ENCODE results near the gene P4HA2. TPM values are rescaled to one million over a fixed set of nuclear protein-coding genes. Genes with fewer than 3 reads are reported as not detected.

Gene P4HA2
- total RNA-seq, 2 experiments from 2014 or later = not detected

DNA sequence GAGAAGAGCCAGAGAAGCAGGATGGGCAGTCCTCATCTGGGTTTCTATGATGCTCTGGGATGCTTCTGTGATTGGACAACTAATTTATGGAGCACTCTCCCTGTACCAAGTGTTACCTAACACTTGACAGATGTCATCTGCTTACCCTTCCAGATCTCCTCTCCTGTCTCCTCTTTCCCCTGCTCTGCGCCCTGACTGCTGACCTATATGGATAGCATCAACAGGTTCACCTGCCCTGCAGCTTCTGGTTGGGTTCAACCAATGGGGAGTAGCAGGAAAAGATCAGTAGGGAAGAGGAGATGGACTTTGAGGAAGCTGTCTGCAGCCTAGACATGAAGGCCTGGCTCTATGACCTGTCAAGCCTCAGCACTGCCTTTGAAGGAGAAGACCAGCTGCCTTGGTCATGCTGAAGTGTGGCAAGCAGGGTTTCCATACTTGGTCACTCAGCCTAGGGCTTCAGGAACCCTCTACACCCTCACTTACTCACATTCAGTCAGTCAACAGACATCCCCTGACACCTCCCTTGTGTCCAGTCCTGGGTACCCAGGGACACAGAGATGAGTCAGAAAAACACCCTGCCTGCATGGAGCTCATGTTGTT, 11.3 kb upstream of the P4HA2 start:
- Mint-ChIP-seq H3K9me3 (peaks cover 6% of the 10 kb centered on the region), H3K4me3 (no peak overlapping the region), H3K36me3 (ENCODE audit: low read depth) (no peaks in the 10 kb centered on the region), H3K4me1 (ENCODE audit: low read depth) (no peaks in the 10 kb centered on the region), H3K27me3 (peaks cover 4% of the 10 kb centered on the region), H3K27ac (no peak overlapping the region)
- intact Hi-C loops (cut with DNase I, micrococcal nuclease) = loop anchor here (1.0 kb wide), 2 partner anchors 175 to 262 kb away; no protein-coding TSS in a partner anchor
- DNase-seq = no peak
- no peaks in the 10 kb centered on the region for H3K27me3 ChIP-seq (ENCODE audit: control insufficient read depth in 1 of 2, insufficient read depth in 2 of 2, low read length in 2 of 2)
- TF ChIP-seq, protein P1, sequence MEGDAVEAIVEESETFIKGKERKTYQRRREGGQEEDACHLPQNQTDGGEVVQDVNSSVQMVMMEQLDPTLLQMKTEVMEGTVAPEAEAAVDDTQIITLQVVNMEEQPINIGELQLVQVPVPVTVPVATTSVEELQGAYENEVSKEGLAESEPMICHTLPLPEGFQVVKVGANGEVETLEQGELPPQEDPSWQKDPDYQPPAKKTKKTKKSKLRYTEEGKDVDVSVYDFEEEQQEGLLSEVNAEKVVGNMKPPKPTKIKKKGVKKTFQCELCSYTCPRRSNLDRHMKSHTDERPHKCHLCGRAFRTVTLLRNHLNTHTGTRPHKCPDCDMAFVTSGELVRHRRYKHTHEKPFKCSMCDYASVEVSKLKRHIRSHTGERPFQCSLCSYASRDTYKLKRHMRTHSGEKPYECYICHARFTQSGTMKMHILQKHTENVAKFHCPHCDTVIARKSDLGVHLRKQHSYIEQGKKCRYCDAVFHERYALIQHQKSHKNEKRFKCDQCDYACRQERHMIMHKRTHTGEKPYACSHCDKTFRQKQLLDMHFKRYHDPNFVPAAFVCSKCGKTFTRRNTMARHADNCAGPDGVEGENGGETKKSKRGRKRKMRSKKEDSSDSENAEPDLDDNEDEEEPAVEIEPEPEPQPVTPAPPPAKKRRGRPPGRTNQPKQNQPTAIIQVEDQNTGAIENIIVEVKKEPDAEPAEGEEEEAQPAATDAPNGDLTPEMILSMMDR (IDR thresholded peaks at IDR 0.05) = no peak
- H3K4me1 ChIP-seq (ENCODE audit: insufficient read depth, low read length) = no peaks in the 10 kb centered on the region
- ChIA-PET CTCF (interaction anchor here (1.1 to 1.2 kb wide), 2 partner anchors 33 to 581 kb away, joined by 4 read pairs; no protein-coding TSS in a partner anchor), POLR2A (no interaction called here)
- no peaks in the 10 kb centered on the region for H3K36me3 ChIP-seq (ENCODE audit: insufficient read depth, low read length)
- ATAC-seq (ENCODE audit: poor library complexity) = no peak
- H3K27ac ChIP-seq (ENCODE audit: low read depth in 1 of 2, low read length in 2 of 2) = no peak overlapping the region
- peaks cover 5 to 8% of the 10 kb centered on the region in 2 experiments for H3K9me3 ChIP-seq (ENCODE audit: control insufficient read depth in 1 of 2, insufficient read depth in 1 of 2, low read length in 2 of 2)
- H3K4me3 ChIP-seq (ENCODE audit: low read length) = no peak overlapping the region

DNA sequence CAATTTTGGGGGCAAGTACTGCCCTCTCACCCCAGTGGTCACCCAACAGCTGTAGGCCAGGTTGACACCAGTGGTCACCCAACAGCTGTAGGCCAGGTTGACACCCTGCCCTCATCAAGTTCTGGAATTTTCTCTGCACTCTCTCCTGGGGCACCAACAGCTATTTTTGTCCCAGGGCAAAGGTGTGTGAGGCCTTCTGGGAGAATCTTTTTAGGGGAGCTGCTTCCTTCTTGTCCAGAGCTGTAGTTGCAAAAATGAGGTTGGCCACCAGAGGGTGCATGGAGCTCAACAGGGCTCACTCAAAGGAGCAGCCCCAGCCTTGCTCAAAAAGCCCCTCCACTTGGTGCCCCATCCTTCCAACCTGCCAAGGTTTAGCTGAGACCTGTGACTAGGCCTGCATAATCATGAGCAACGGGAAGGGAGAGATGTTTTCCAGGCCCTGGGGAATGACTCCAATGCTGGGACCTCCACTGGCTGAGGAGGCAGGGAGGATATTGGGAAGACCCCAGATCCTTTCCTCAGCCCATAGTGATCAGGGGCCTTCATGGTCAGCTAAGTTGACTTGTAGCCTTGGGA, 10.6 kb upstream of the P4HA2 start:
- no peak overlapping the region for H3K27ac Mint-ChIP-seq

DNA sequence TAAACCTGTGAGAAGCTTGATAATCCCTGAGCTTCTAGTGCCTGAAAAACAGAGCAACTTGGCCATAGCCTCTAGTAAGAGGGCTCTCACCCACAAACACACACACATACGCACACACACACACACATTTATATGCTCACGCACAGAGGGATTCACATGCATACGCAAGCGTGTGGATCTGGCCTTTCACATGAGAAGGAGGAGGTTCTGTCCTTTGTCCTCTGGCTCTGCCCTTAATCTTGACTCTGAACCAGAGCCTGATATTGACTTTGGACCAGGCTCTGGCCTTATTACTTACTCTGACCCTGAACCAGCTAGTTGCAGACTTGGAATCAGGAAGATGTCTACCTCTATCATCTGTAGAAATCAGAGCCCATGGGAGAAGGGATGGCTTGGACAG, 10.0 kb upstream of the P4HA2 start:
- Histone ChIP-seq H3K9me3 (ENCODE audit: control insufficient read depth in 1 of 2, insufficient read depth in 1 of 2, low read length in 2 of 2) (no peaks in the 10 kb centered on the region), H3K27me3 (ENCODE audit: control insufficient read depth in 1 of 2, insufficient read depth in 2 of 2, low read length in 2 of 2) (peaks cover 0 to 2% of the 10 kb centered on the region in 2 experiments), H3K27ac (ENCODE audit: low read depth in 1 of 2, low read length in 2 of 2) (no peak overlapping the region), H3K4me3 (ENCODE audit: low read length) (no peak overlapping the region), H3K4me1 (ENCODE audit: insufficient read depth, low read length) (no peaks in the 10 kb centered on the region), H3K36me3 (ENCODE audit: insufficient read depth, low read length) (no peaks in the 10 kb centered on the region)
- no peak overlapping the region for H3K27ac Mint-ChIP-seq
- H3K36me3 Mint-ChIP-seq (ENCODE audit: low read depth) = no peaks in the 10 kb centered on the region
- ATAC-seq (ENCODE audit: poor library complexity) (no peak), DNase-seq (no peak)
- ChIA-PET POLR2A (interaction anchor here (1.1 kb wide), 1 partner anchor 263 kb away, joined by 5 read pairs; no protein-coding TSS in a partner anchor), CTCF (interaction anchor here (1.1 to 1.4 kb wide), 4 partner anchors 20 to 583 kb away, joined by 4 to 8 read pairs (median 4); no protein-coding TSS in a partner anchor)
- H3K9me3 Mint-ChIP-seq = peaks cover 6% of the 10 kb centered on the region
- no peaks in the 10 kb centered on the region for H3K4me1 Mint-ChIP-seq (ENCODE audit: low read depth)
- intact Hi-C loops (cut with DNase I, micrococcal nuclease) = loop anchor here (1.0 kb wide), 2 partner anchors 173 to 264 kb away; no protein-coding TSS in a partner anchor
- H3K4me3 Mint-ChIP-seq = no peak overlapping the region
- H3K27me3 Mint-ChIP-seq = peaks cover under 1% of the 10 kb centered on the region
- TF ChIP-seq, protein P1 (IDR thresholded peaks at IDR 0.05) = no peak

More for the DNA sequence above, 10.6 kb upstream of the P4HA2 start:
- Mint-ChIP-seq H3K9me3 (peaks cover 6% of the 10 kb centered on the region), H3K36me3 (ENCODE audit: low read depth) (no peaks in the 10 kb centered on the region), H3K27me3 (peaks cover 4% of the 10 kb centered on the region), H3K4me1 (ENCODE audit: low read depth) (no peaks in the 10 kb centered on the region), H3K4me3 (no peak overlapping the region)
- H3K27ac ChIP-seq (ENCODE audit: low read depth in 1 of 2, low read length in 2 of 2) = no peak overlapping the region
- H3K27me3 ChIP-seq (ENCODE audit: control insufficient read depth in 1 of 2, insufficient read depth in 2 of 2, low read length in 2 of 2) = peaks cover 0 to 2% of the 10 kb centered on the region in 2 experiments
- intact Hi-C loops (cut with DNase I, micrococcal nuclease) = loop anchor here (1.0 kb wide), 2 partner anchors 174 to 263 kb away; no protein-coding TSS in a partner anchor
- no peaks in the 10 kb centered on the region for H3K36me3 ChIP-seq (ENCODE audit: insufficient read depth, low read length)
- CTCF ChIA-PET = interaction anchor here (1.1 to 1.4 kb wide), 4 partner anchors 21 to 582 kb away, joined by 4 to 8 read pairs (median 4); no protein-coding TSS in a partner anchor
- ATAC-seq (ENCODE audit: poor library complexity) = peak; percentile 67
- POLR2A ChIA-PET = interaction anchor here (0.7 to 1.1 kb wide), 2 partner anchors 56 to 263 kb away, joined by 3 to 5 read pairs; partner anchors contain the start of gene SLC22A4
- H3K9me3 ChIP-seq (ENCODE audit: control insufficient read depth in 1 of 2, insufficient read depth in 1 of 2, low read length in 2 of 2) = peaks cover 0 to under 1% of the 10 kb centered on the region in 2 experiments
- TF ChIP-seq, protein P1 (IDR thresholded peaks at IDR 0.05) = peak; percentile 80
- H3K4me1 ChIP-seq (ENCODE audit: insufficient read depth, low read length) = no peaks in the 10 kb centered on the region
- peak; percentile 36 to 76 (median 60) for DNase-seq
- no peak overlapping the region for H3K4me3 ChIP-seq (ENCODE audit: low read length)
